HG02610 (cell line): ENCODE measurements around the gene AMTN.

Experiments used
- ATAC-seq: cut with Tn5 transposase; IDR thresholded peaks from one replicate; pipeline ENCODE4 v1.9.1; 2021; ENCODE audit warnings: mild to moderate bottlenecking, moderate library complexity; ENCODE audit not compliant: unreplicated experiment

AMTN gene

DNA sequence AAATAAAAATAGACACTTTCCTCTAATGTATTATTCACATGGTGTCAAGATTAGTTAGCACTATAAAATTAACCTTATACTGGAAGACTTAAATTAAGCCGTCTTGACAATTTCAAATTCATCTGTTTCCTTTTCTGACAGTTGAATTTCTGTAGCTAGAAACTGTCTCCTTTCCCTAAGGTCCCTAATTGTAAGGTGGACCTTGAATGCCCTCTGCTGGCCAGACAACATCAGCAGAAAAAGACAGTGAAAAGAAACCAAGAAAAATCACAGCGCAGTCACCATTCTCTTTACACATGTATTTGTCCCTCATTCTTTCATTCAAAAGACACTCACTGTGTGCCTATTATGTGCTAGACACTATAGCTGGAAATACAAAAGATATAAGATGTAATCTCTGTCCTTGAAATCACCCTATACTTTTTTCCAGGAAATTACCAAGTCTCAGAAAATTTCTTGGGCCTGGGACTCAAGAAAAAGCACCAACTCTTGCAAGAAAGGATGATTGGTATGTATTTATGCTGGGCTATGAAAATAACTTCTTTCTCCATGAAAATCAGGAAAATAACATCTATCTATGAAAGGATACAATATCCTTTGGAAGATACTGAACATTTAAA, 41.0 kb downstream of the AMTN start:
- peak; percentile 66 for ATAC-seq

GRCh38 chr4:70559924-70560323, 41.6 kb downstream of the AMTN start:
- ATAC-seq, result no peak

DNA sequence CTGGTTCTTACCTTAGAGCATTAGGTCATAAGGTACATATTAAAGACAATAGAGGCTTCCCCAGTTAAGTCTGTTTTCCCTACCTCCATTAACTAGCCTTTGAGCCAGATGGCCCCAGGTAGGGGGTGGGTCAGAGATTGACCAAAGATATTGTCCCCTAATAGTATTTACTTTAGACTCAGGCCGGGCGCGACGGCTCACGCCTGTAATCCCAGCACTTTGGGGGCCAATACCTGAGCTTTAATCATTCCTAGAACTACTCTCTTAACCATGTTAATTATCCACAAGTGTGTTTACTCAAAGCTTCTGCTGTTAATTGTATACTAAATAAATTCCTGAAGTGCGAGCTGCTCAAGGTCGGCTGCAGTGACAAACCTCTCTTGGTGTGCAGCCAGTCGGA, 45.7 kb downstream of the AMTN start:
- ATAC-seq, result no peak

GRCh38 chr4:70570796-70571195, 52.4 kb downstream of the AMTN start:
- no peak for ATAC-seq

DNA sequence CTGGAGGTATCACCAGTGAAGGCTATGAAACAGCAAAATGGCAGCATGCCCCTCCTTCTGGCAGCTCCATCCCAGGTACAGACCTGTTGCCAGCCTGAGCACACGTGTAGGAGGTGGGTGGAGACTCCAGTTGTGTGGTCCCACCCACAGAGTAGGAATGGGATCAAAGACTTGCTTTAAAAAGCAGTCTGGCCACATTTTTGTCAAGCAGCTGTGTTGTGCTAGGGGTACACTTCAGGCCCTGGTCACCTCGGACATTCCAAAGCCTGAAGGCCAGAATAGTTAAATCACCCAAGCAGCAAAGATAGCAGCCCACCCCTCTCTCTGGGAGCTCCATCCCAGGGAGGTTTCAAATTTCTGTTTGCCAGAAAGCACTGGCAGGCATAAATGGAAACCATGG, 53.4 kb downstream of the AMTN start:
- no peak for ATAC-seq

GRCh38 chr4:70575964-70576363, 57.6 kb downstream of the AMTN start:
- ATAC-seq, result no peak

DNA sequence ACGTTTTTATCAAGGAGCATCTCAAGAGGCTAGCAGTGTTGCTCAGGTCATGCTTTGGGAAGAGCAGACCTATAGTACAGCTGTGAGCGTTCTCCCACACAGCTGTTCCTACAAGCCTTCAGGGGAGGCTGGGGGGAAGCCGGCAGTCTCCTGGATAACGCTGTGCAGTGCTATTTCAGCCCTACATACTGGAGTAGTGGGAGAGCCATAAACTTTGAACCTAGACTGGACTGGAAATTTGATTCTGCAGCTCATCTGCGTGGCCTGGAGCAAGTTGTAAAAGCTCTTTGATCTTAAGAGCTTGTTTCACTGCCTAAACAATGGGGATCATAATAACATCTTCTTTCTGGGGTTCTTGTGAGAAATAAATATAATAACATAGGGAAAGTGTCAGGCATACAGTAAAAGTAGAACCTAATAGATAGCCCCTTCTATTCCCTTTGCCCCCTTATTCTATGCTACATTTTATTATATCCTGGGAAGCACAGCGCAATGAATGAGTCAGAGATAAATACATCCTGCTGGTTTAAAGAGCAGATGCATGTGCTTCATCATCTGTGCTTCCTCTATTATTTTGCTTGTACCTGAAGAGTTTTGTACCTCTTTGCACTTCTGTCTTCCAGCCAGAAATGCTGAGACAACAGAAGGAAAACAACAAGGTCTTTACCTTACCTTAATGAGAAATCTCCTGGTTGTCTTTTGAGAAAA, 59.0 kb downstream of the AMTN start:
- ATAC-seq, result no peak

- ATAC-seq, result no peak
Observed at GRCh38 chr4:70581980-70582379, 63.6 kb downstream of the AMTN start.
